Measurements from ENCODE around the gene RGPD8.

DNA sequence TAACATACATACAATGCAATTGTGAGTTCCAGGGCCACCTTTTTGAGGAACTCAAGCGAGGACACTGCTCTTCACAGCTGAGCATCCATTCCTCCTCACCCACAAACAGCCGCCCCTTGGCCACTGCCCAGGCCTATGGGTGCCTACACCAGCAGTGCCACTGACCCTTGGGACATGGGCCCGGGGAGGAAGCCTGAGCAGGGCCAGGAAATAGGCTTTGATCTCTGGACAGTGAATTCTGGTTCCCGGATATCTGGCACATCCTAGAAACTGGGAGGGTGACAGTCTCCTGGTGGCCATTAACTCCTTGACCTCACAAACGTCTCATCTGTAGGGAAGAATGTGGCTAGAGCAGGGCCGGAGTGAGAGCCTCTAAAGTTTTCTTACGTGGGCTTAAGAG is 43.0 kb upstream of the RGPD8 start:
- TF ChIP-seq, protein P1, sequence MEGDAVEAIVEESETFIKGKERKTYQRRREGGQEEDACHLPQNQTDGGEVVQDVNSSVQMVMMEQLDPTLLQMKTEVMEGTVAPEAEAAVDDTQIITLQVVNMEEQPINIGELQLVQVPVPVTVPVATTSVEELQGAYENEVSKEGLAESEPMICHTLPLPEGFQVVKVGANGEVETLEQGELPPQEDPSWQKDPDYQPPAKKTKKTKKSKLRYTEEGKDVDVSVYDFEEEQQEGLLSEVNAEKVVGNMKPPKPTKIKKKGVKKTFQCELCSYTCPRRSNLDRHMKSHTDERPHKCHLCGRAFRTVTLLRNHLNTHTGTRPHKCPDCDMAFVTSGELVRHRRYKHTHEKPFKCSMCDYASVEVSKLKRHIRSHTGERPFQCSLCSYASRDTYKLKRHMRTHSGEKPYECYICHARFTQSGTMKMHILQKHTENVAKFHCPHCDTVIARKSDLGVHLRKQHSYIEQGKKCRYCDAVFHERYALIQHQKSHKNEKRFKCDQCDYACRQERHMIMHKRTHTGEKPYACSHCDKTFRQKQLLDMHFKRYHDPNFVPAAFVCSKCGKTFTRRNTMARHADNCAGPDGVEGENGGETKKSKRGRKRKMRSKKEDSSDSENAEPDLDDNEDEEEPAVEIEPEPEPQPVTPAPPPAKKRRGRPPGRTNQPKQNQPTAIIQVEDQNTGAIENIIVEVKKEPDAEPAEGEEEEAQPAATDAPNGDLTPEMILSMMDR (conservative IDR thresholded peaks at IDR 0.05 in 1 of 2, IDR thresholded peaks at IDR 0.05 in 1 of 2; ENCODE audit: extremely low read depth in 1 of 2, insufficient read depth in 1 of 2, low read depth in 1 of 2, low read length in 2 of 2): no peak
- no peak for TF ChIP-seq EZH2 (IDR thresholded peaks at IDR 0.05; ENCODE audit: borderline replicate concordance, low read length)

Data from mammary epithelial cell (primary cell).